Mesothelial cell of epicardium (in vitro differentiated cells): ENCODE results near the gene CELF2. TPM values are rescaled to one million over a fixed set of nuclear protein-coding genes. Genes with fewer than 3 reads are reported as not detected.
"Not testable (repeated sequence)": the region's sequence is repeated elsewhere in the genome, so short reads cannot be mapped to it uniquely, and the experiment has no call there.

ENCODE experiments used
- DNase-seq, 2 experiments: peaks; one replicate each; pipeline ENCODE4 v3.0.0; 2021; ENCODE audit warnings: low spot score in 2 of 2; ENCODE audit not compliant: unreplicated experiment in 2 of 2
- H3K27ac Mint-ChIP-seq: 2 replicates; pipeline ENCODE4 v1.8.0; 2021; ENCODE audit warnings: mixed read lengths
- H3K27me3 Mint-ChIP-seq: 2 replicates; pipeline ENCODE4 v1.8.0; 2021; ENCODE audit warnings: low read depth, mixed read lengths
- H3K36me3 Mint-ChIP-seq: 2 replicates; pipeline ENCODE4 v1.8.0; 2021; ENCODE audit warnings: mixed read lengths
- H3K4me1 Mint-ChIP-seq: 2 replicates; pipeline ENCODE4 v1.8.0; 2021; ENCODE audit warnings: mixed read lengths
- H3K4me3 Mint-ChIP-seq: 2 replicates; pipeline ENCODE4 v1.8.0; 2021; ENCODE audit warnings: mild to moderate bottlenecking, moderate library complexity, mixed read lengths
- H3K9me3 Mint-ChIP-seq: 2 replicates; pipeline ENCODE4 v1.8.0; 2021; ENCODE audit warnings: mixed read lengths
- CTCF ChIP-seq: fragments of 200-600 bp; sonication (generic); IDR thresholded peaks from one replicate; pipeline ENCODE4 v1.5.0; 2021; ENCODE audit warnings: antibody characterized with exemption; ENCODE audit not compliant: unreplicated experiment
- total RNA-seq: library from RNA; stranded (reverse); gene quantifications from 3 replicates; pipeline ENCODE4 v1.2.1, GENCODE V29; 2021

Gene CELF2
- total RNA-seq, 1 donor from 2014 or later = 24.0 TPM

DNA sequence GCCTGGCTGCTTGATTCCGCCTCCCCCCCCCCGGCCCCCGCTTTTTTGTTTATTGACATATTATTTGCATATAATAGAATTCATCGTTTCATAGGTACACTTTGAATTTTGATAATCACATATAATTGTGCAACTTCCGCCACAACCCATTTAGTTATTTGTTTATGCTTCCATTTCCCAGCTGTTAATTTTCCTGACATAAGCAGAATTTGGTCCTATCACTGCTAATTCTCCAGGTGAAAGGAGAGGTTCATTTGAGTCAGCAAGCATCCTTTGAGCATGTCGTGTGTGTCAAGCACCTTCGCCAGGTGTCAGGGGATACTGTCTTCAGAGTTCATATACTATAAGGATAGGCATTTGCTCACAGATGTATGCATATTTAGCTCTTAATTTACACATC lies 102.2 kb downstream of the CELF2 start:
- Mint-ChIP-seq H3K27ac (no peak overlapping the region), H3K9me3 (no peaks in the 10 kb centered on the region), H3K36me3 (no peaks in the 10 kb centered on the region), H3K27me3 (peaks cover 41% of the 10 kb centered on the region), H3K4me1 (peaks cover 11% of the 10 kb centered on the region), H3K4me3 (no peak overlapping the region)
- DNase-seq = no peak
- TF ChIP-seq CTCF = no peak

GRCh38 chr10:11120711-11121110 lies 103.0 kb downstream of the CELF2 start:
- peaks cover 48% of the 10 kb centered on the region for H3K27me3 Mint-ChIP-seq
- no peaks in the 10 kb centered on the region for H3K9me3 Mint-ChIP-seq
- no peak for DNase-seq
- no peak overlapping the region for H3K4me3 Mint-ChIP-seq
- TF ChIP-seq CTCF = no peak
- no peaks in the 10 kb centered on the region for H3K36me3 Mint-ChIP-seq
- peaks cover 4% of the 10 kb centered on the region for H3K4me1 Mint-ChIP-seq
- no peak overlapping the region for H3K27ac Mint-ChIP-seq

GRCh38 chr10:11123892-11124291 lies 106.2 kb downstream of the CELF2 start:
- H3K36me3 Mint-ChIP-seq, H3K4me1 Mint-ChIP-seq, H3K27ac Mint-ChIP-seq, DNase-seq, H3K4me3 Mint-ChIP-seq: not testable (repeated sequence)
- Mint-ChIP-seq H3K27me3 (peaks cover 52% of the 10 kb centered on the region), H3K9me3 (peaks cover 12% of the 10 kb centered on the region)

GRCh38 chr10:11125004-11125403 lies 107.3 kb downstream of the CELF2 start:
- Mint-ChIP-seq H3K27me3 (peaks cover 56% of the 10 kb centered on the region), H3K4me1 (peaks cover 2% of the 10 kb centered on the region), H3K27ac (no peak overlapping the region), H3K9me3 (peaks cover 19% of the 10 kb centered on the region), H3K4me3 (no peak overlapping the region), H3K36me3 (peaks cover 4% of the 10 kb centered on the region)
- TF ChIP-seq CTCF = no peak
- DNase-seq = no peak

DNA sequence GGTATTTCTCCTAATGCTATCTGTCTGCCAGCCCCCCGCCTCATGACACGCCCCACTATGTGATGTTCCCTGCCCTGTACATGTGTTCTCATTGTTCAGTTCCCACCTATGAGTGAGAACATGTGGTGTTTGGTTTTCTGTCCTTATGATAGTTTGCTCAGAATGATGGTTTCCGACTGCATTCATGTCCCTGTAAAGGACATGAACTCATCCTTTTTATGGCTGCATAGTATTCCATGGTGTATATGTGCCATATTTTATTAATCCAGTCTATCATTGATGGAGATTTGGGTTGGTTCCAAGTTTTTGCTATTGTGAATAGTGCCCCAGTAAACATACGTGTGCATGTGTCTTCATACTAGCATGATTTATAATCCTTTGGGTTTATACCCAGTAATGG lies 109.3 kb downstream of the CELF2 start:
- H3K4me3 Mint-ChIP-seq, DNase-seq, H3K36me3 Mint-ChIP-seq, H3K27ac Mint-ChIP-seq, H3K4me1 Mint-ChIP-seq: not testable (repeated sequence)
- Mint-ChIP-seq H3K9me3 (peaks cover 19% of the 10 kb centered on the region), H3K27me3 (peaks cover 43% of the 10 kb centered on the region)

DNA sequence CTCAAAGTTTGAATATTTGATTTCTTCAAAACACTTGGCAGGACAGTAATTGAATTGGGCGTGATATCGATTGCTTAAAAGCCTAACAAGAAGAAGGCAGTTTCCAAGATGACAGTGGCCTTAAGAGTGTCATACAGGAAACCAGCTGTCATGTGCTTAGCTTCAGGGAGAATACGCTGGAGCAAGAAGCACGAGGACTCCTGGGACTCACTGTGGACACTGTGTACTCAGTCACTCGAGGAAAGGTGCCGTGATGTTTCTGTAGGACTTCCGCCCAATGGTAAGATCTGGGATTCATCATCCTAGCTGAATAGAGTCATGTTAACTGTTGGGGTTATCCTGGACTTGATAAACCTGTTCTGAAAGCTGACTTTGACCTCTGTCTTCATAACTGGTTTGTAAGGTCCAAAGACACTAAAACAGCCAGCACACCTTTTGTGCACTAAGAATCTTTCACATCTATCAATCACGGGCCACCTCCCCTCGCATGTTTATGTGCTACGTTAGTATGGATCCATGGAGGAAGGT lies 113.5 kb downstream of the CELF2 start:
- H3K4me1 Mint-ChIP-seq = peaks cover 8% of the 10 kb centered on the region
- no peak overlapping the region for H3K27ac Mint-ChIP-seq
- H3K36me3 Mint-ChIP-seq = peaks cover 4% of the 10 kb centered on the region
- TF ChIP-seq CTCF = no peak
- no peak overlapping the region for H3K4me3 Mint-ChIP-seq
- H3K27me3 Mint-ChIP-seq = peaks cover 35% of the 10 kb centered on the region
- H3K9me3 Mint-ChIP-seq = peaks cover 17% of the 10 kb centered on the region
- no peak for DNase-seq

GRCh38 chr10:11134411-11134810 lies 116.7 kb downstream of the CELF2 start:
- H3K27ac Mint-ChIP-seq = no peak overlapping the region
- peaks cover 14% of the 10 kb centered on the region for H3K4me1 Mint-ChIP-seq
- peaks cover 40% of the 10 kb centered on the region for H3K27me3 Mint-ChIP-seq
- H3K36me3 Mint-ChIP-seq = no peaks in the 10 kb centered on the region
- no peak overlapping the region for H3K4me3 Mint-ChIP-seq
- H3K9me3 Mint-ChIP-seq = peaks cover 5% of the 10 kb centered on the region
- DNase-seq = no peak
- no peak for TF ChIP-seq CTCF
